Measurements from ENCODE around the gene B9D1.

DNA sequence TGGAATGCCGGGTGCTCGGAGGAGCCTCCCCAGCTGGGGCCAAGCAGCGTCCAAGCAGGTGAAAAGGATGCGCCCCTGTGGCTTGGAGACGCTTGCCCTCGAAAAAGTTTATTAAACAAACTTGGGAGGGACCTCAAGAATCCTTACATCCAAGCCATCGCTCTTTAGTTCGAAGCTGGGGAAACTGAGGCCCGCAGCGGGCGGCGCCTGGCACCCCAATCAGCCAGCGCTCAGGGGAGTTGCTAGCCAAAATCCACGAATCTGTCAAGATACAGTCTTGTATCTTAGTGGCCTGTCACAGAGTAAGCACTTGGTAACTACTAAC is 553 bp upstream of the B9D1 start:
- TF ChIP-seq POLR2A (IDR thresholded peaks at IDR 0.05; ENCODE audit: low read depth, low read length) (no peak), POLR2AphosphoS5 (IDR thresholded peaks at IDR 0.05; ENCODE audit: low read depth, low read length) (no peak)
